Measurements from ENCODE around the gene TRAFD1. TPM values are rescaled to one million over a fixed set of nuclear protein-coding genes. Genes with fewer than 3 reads are reported as not detected.
A peak's percentile ranks its signal among the peaks of the same experiment; 100 is the strongest.

TRAFD1 gene
- total RNA-seq, 1 experiment from 2014 or later, result 29.0 TPM

GRCh38 chr12:112175361-112176155, 50.2 kb downstream of the TRAFD1 start:
- DNase-seq (ENCODE audit: low read depth), result no peak

DNA sequence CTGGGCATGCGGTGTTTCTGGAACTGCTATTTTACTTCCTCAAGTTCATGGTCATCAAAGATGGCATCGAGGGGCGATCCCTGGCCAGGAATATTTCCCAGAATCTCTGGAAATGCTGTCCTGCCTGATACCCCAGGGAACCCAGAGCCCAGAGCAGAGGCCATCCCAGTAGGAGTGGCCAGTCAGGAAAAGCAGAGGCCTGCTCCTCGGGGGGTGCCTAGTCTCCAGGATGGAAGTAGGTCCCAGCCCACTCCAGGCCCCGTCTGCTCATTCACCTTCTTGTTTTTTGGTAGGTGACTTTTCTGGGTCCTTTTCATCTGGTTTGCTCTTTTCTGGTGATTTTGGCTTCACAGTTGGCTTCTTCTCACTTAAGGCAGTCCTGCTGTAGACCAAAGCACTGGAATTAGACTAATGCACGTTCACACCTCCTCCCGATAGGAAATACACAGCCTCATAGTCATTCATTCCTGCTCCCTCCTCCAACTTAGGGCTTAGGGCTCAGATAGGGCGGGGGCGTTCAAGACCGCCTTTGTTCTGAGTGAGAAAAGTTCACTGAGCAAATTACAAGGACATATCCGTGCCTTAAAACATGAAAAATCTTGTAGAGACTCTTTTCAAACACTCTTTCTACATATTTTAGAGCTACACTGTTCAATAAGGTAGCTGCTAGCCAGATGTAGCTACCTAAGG, 51.1 kb downstream of the TRAFD1 start:
- no peak for DNase-seq (ENCODE audit: low read depth)

GRCh38 chr12:112178796-112179195, 53.4 kb downstream of the TRAFD1 start:
- no peak for DNase-seq (ENCODE audit: low read depth)

DNA sequence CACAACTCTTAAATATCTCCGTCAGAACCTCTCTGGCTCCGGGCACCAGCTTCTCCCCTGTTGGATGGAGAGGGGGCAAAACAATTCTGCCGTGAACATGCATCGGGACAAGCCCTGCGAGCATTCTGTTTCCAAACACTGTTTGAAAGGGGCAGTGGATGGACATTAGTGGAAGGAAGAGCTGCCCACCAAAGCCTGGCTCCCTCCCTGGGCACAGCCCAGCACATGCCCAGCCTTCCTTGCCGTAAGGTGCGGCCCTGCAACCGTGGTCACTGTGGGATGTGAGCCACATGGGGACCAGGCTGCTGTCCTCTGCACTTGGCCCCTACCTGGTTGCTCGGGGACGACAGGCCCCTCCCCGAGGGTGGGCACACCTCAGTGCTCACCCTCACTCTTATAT, 54.0 kb downstream of the TRAFD1 start:
- DNase-seq (ENCODE audit: low read depth), result no peak

DNA sequence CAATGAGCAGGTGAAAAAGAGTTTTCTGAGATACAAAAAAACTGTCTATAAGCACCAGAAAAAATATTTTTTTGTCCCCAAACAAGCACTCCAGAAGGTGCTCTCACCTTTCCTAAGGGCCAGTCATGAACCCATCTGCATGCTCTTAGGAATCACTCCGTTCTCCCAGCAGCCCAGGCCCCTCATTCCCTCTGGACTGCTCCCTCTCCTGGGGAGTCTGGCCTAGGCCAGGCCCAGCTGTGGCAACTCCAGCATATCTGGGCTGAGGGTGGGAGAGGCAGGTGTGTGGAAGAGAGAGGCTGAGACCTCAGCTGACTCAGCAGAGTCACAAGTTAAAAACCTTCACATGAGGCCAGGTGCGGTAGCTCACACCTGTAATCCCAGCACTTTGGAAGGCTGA, 54.6 kb downstream of the TRAFD1 start:
- no peak for DNase-seq (ENCODE audit: low read depth)

- no peak for DNase-seq (ENCODE audit: low read depth)
Observed at GRCh38 chr12:112180422-112180821, 55.1 kb downstream of the TRAFD1 start.

- DNase-seq (ENCODE audit: low read depth), result no peak
Observed at GRCh38 chr12:112182499-112182898, 57.1 kb downstream of the TRAFD1 start.

- DNase-seq (ENCODE audit: low read depth), result peak; percentile 24
Observed at GRCh38 chr12:112183141-112184021, 58.0 kb downstream of the TRAFD1 start.

DNA sequence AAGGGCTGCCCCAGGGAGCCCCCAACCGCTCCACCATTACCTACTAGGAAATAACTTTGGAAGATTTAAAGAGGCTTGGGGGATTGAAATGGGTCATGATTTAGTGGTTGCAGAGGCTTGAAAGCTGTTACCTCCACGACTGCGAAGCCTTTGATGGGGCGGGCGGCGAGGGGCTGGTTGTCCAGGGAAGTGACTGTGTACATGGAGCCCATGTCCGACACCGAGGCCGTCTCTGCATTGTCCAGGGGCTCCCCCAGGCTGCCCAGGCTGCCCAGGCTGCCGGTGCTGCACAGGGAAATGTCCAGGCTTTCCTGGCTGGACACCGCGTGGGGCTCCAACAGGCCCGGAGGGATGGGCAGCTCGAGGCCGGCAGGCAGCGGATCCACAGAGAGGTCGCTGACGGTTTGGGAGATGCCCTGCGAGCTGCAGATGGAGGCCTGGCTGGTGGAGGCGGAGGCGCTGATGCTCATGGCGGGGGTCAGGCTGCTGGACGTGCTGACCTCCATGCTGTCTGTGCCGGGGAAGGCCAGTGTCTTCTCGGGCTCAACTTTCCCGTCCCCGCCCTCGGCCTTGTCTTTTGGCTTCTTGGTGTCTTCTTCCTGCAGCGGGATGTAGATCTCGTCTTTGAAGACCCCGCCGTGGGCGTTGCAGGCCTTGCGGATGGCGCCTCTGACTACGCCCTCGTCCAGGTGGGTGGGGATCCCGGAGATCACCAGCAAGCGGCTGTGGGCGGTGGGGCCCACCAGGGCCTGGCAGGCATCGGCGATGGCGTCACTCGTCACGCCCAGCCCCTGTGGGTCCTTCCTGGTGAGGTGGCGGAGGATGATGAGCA, 58.9 kb downstream of the TRAFD1 start:
- no peak for DNase-seq (ENCODE audit: low read depth)

GRCh38 chr12:112185093-112185923, 59.9 kb downstream of the TRAFD1 start:
- DNase-seq (ENCODE audit: low read depth), result no peak

GRCh38 chr12:112188130-112188830, 62.9 kb downstream of the TRAFD1 start:
- DNase-seq (ENCODE audit: low read depth), result no peak

DNA sequence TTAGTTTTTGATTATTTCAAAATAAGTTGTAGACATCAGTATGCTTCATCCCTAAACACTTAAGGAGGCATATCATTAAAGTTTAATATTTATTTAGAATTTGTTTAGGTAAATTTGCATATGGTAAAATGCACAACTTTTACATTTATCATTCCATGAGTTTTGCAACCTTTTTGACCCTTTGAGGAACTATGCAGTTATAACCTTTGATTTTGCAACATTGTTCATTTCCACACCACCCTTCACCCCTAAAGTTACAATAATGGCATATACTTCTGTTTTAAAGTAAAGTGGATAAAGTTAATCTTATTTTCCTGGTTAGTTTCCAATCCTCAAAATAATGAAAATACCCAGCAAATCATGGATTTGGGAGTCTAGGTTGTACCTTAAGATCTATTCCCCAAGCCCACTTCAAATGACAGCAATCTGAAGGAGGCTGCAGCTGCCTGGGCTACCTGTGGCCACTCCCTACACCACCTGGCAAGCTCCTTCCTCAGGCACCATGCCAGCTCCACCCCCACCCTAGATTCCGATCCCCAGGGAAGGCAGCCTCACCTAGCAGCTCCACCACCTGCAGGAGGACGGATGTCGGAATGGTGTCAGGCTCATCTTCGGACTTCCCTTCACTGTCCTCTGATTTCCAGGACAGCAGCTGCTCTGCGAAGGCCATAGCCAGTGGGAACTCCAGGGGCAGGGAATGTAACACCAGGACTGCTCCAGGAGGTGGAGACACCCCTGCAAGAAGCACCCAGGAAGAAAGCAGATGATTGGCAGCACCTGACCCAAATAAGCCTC, 65.1 kb downstream of the TRAFD1 start:
- DNase-seq (ENCODE audit: low read depth), result no peak

- no peak for DNase-seq (ENCODE audit: low read depth)
Observed at GRCh38 chr12:112191201-112191600, 65.8 kb downstream of the TRAFD1 start.

GRCh38 chr12:112191840-112192321, 66.5 kb downstream of the TRAFD1 start:
- no peak for DNase-seq (ENCODE audit: low read depth)

- no peak for DNase-seq (ENCODE audit: low read depth)
Observed at GRCh38 chr12:112192475-112192874, 67.1 kb downstream of the TRAFD1 start.

GRCh38 chr12:112194601-112195247, 69.4 kb downstream of the TRAFD1 start:
- DNase-seq (ENCODE audit: low read depth), result no peak

DNA sequence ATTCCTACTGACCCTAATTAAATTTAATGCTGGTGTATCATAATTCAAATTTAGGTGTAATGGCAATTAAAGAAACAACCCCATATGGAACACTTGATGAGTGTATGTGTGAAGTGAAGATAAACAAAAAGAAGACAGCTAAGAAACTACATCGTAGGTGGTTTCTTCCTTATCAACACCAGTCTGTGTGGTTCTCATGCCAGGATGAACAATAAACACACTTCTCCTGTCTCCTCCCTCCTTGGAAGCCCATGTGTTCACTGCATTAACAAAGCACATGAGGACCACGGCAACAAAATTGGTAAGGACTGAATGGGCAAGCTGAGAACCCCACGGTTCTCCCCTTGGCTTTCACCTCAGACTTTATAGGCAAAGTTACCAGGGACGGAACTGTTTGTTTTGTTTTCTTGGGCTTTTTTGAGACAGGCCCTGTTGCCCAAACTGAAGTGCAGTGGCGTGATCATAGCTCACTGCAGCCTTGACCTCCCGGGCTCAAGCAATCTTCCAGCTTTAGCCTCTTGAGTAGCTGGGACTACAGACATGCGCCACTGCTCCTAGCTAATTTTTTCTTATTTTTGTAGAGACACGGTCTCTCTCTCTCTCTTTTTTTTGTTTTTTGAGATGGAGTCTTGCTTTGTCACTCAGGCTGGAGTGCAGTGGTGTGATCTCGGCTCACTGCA, 71.0 kb downstream of the TRAFD1 start:
- no peak for DNase-seq (ENCODE audit: low read depth)

Measured in LHCN-M2 (cell line).